ENCODE data around the gene SCRN2.

- TF ChIP-seq ZBTB43 (CRISPR knock-in tag; IDR thresholded peaks at IDR 0.05) (no peak), RELA (CRISPR knock-in tag; IDR thresholded peaks at IDR 0.05; ENCODE audit: borderline replicate concordance) (no peak)
- TF ChIP-seq, protein P1, sequence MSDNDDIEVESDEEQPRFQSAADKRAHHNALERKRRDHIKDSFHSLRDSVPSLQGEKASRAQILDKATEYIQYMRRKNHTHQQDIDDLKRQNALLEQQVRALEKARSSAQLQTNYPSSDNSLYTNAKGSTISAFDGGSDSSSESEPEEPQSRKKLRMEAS (CRISPR knock-in tag; IDR thresholded peaks at IDR 0.05) = no peak
Observed at GRCh38 chr17:47843391-47843730, 2.3 kb upstream of the SCRN2 start.
